GM19043 (cell line): ENCODE measurements around the gene BRICD5.

Experiments used
- ATAC-seq: cut with Tn5 transposase; IDR thresholded peaks from one replicate; pipeline ENCODE4 v1.9.1; 2021; ENCODE audit warnings: low read depth; ENCODE audit not compliant: unreplicated experiment

The BRICD5 gene

GRCh38 chr16:2237493-2238149 is 27.0 kb upstream of the BRICD5 start:
- no peak for ATAC-seq

GRCh38 chr16:2237102-2237482 is 26.4 kb upstream of the BRICD5 start:
- no peak for ATAC-seq

GRCh38 chr16:2236337-2237101 is 25.9 kb upstream of the BRICD5 start, which contains the start of gene DNASE1L2:
Gene DNASE1L2, plus strand, starts transcription at chr16:2236444. Its CDS starts 373 bp downstream, at chr16:2236817.
- no peak for ATAC-seq

- ATAC-seq, result no peak
These were observed 25.2 kb upstream of the BRICD5 start for GRCh38 chr16:2235695-2236336.

GRCh38 chr16:2235234-2235651 is 24.6 kb upstream of the BRICD5 start:
- no peak for ATAC-seq

- ATAC-seq, result no peak
These were observed 24.1 kb upstream of the BRICD5 start for GRCh38 chr16:2234813-2235170.

GRCh38 chr16:2233872-2234812 is 23.5 kb upstream of the BRICD5 start:
- no peak for ATAC-seq

- ATAC-seq, result no peak
These were observed 22.5 kb upstream of the BRICD5 start for GRCh38 chr16:2233046-2233775.

GRCh38 chr16:2232094-2232990 is 21.7 kb upstream of the BRICD5 start:
- ATAC-seq, result no peak

- ATAC-seq, result no peak
These were observed 20.6 kb upstream of the BRICD5 start for GRCh38 chr16:2231016-2231931.

- ATAC-seq, result no peak
These were observed 19.7 kb upstream of the BRICD5 start for GRCh38 chr16:2230376-2230775.

GRCh38 chr16:2229632-2230250 is 19.1 kb upstream of the BRICD5 start:
- ATAC-seq, result no peak

GRCh38 chr16:2229091-2229490 is 18.4 kb upstream of the BRICD5 start:
- ATAC-seq, result no peak

GRCh38 chr16:2228161-2228824 is 17.6 kb upstream of the BRICD5 start:
- ATAC-seq, result no peak

- ATAC-seq, result no peak
These were observed 16.3 kb upstream of the BRICD5 start for GRCh38 chr16:2226918-2227317.

GRCh38 chr16:2226245-2226793 is 15.7 kb upstream of the BRICD5 start:
- no peak for ATAC-seq
